GM12801 (cell line): Measurements from ENCODE around the gene LDLRAD4.

Experiments used
- CTCF ChIP-seq: IDR thresholded peaks from one replicate; pipeline ENCODE4 v1.5.1; 2011; ENCODE audit warnings: control low read depth; ENCODE audit not compliant: insufficient read length; ENCODE audit errors: extremely low read depth

LDLRAD4 gene

GRCh38 chr18:13399511-13399910, 181.0 kb downstream of the LDLRAD4 start:
- no peak for TF ChIP-seq CTCF

GRCh38 chr18:13400636-13401315, 182.2 kb downstream of the LDLRAD4 start:
- TF ChIP-seq CTCF = no peak

GRCh38 chr18:13401404-13401803, 182.8 kb downstream of the LDLRAD4 start:
- TF ChIP-seq CTCF = no peak

GRCh38 chr18:13401826-13402225, 183.3 kb downstream of the LDLRAD4 start:
- no peak for TF ChIP-seq CTCF

- no peak for TF ChIP-seq CTCF
Observed at GRCh38 chr18:13403786-13404549, 185.4 kb downstream of the LDLRAD4 start.

- no peak for TF ChIP-seq CTCF
Observed at GRCh38 chr18:13405305-13406038, 186.9 kb downstream of the LDLRAD4 start.

GRCh38 chr18:13406049-13406615, 187.6 kb downstream of the LDLRAD4 start:
- no peak for TF ChIP-seq CTCF
